ENCODE measurements around the gene FOXK2. TPM values are rescaled to one million over a fixed set of nuclear protein-coding genes. Genes with fewer than 3 reads are reported as not detected.

FOXK2 gene
- total RNA-seq, 1 donor, result 29.3 TPM

DNA sequence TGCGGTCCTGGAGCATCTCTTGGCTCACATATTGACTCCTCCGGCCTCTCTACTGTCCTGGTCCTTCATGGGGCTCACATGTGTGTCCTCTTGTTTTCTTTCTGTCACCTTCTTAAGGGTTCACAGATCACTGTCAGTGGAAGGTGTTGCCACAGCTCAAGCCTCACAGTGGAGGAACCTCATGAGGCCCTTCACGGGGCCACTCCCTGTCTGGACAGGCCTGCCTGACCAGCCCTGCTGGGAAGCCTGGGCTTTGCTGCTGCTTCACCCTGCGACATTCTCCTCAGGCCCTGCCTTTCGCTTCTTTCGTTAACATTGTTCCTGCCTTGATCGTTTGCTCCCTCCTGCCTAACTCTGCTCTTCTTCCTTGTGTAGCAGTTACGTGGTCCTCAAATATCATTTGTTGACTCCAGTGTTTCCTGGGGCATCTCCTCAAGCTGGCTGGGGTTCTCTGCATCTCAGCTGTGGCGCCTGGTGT lies 72.8 kb downstream of the FOXK2 start:
- Histone ChIP-seq H3K27ac (ENCODE audit: low read depth, low read length) (no peak overlapping the region), H3K79me2 (ENCODE audit: insufficient read depth, low read length) (peaks cover 29% of the 10 kb centered on the region), H4K20me1 (ENCODE audit: insufficient read depth, low read length) (peaks cover 13% of the 10 kb centered on the region), H3K9me3 (ENCODE audit: low read depth, low read length) (no peaks in the 10 kb centered on the region), H3K4me3 (ENCODE audit: insufficient read depth, low read length) (no peak overlapping the region), H3K27me3 (ENCODE audit: insufficient read depth, low read length) (no peaks in the 10 kb centered on the region), H3K36me3 (ENCODE audit: insufficient read depth, low read length) (peaks cover 32% of the 10 kb centered on the region), H2AFZ (ENCODE audit: low read length) (no peak overlapping the region), H3K4me1 (ENCODE audit: insufficient read depth, low read length) (peaks cover 8% of the 10 kb centered on the region), H3K4me2 (ENCODE audit: insufficient read depth, low read length) (no peak overlapping the region)
- TF ChIP-seq, protein P1, sequence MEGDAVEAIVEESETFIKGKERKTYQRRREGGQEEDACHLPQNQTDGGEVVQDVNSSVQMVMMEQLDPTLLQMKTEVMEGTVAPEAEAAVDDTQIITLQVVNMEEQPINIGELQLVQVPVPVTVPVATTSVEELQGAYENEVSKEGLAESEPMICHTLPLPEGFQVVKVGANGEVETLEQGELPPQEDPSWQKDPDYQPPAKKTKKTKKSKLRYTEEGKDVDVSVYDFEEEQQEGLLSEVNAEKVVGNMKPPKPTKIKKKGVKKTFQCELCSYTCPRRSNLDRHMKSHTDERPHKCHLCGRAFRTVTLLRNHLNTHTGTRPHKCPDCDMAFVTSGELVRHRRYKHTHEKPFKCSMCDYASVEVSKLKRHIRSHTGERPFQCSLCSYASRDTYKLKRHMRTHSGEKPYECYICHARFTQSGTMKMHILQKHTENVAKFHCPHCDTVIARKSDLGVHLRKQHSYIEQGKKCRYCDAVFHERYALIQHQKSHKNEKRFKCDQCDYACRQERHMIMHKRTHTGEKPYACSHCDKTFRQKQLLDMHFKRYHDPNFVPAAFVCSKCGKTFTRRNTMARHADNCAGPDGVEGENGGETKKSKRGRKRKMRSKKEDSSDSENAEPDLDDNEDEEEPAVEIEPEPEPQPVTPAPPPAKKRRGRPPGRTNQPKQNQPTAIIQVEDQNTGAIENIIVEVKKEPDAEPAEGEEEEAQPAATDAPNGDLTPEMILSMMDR (IDR thresholded peaks at IDR 0.05; ENCODE audit: extremely low read depth, low read depth, low read length), result no peak
- DNase-seq (ENCODE audit: insufficient read length, low spot score, missing footprints), result peak; percentile 54

DNA sequence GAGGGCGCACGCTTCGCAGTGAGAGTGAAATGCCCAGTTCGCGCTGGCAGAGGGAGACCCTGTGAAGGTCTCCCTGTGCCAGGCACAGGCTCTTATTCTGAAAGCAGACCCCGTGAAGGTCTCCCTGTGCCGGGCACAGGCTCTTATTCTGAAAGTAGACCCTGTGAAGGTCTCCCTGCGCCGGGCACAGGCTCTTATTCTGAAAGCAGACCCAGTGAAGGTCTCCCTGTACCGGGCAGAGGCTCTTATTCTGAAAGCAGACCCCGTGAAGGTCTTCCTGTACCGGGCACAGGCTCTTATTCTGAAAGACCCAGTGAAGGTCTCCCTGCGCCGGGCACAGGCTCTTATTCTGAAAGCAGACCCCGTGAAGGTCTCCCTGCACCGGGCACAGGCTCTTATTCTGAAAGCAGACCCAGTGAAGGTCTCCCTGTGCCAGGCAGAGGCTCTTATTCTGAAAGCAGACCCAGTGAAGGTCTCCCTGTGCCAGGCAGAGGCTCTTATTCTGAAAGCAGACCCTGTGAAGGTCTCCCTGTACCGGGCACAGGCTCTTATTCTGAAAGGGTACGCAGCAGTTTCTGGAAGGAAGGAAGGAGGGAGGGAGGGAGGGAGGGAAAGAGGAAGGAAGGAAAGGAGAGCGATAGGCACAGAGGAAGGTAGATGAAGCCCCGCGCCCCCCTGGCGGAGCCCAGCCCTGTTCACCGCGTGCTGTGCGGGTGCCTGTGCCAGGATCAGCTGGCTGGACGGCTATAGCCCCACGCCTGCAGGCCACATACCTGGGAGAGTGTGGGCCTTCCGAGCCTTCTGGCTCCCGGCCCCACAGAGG lies 73.4 kb downstream of the FOXK2 start:
- peak overlapping the region; percentile 81 for H3K4me3 ChIP-seq (ENCODE audit: insufficient read depth, low read length)
- H3K9me3 ChIP-seq (ENCODE audit: low read depth, low read length), result no peaks in the 10 kb centered on the region
- peak overlapping the region; percentile 93 for H3K4me2 ChIP-seq (ENCODE audit: insufficient read depth, low read length)
- DNase-seq (ENCODE audit: insufficient read length, low spot score, missing footprints), result peak; percentile 93
- no peaks in the 10 kb centered on the region for H3K27me3 ChIP-seq (ENCODE audit: insufficient read depth, low read length)
- TF ChIP-seq, protein P1 (IDR thresholded peaks at IDR 0.05; ENCODE audit: extremely low read depth, low read depth, low read length), result no peak
- H3K27ac ChIP-seq (ENCODE audit: low read depth, low read length), result peak overlapping the region; percentile 68
- H3K36me3 ChIP-seq (ENCODE audit: insufficient read depth, low read length), result peaks cover 27% of the 10 kb centered on the region
- H2AFZ ChIP-seq (ENCODE audit: low read length), result peak overlapping the region; percentile 83
- H3K79me2 ChIP-seq (ENCODE audit: insufficient read depth, low read length), result peaks cover 32% of the 10 kb centered on the region
- H3K4me1 ChIP-seq (ENCODE audit: insufficient read depth, low read length), result peaks cover 10% of the 10 kb centered on the region
- H4K20me1 ChIP-seq (ENCODE audit: insufficient read depth, low read length), result peaks cover 13% of the 10 kb centered on the region

DNA sequence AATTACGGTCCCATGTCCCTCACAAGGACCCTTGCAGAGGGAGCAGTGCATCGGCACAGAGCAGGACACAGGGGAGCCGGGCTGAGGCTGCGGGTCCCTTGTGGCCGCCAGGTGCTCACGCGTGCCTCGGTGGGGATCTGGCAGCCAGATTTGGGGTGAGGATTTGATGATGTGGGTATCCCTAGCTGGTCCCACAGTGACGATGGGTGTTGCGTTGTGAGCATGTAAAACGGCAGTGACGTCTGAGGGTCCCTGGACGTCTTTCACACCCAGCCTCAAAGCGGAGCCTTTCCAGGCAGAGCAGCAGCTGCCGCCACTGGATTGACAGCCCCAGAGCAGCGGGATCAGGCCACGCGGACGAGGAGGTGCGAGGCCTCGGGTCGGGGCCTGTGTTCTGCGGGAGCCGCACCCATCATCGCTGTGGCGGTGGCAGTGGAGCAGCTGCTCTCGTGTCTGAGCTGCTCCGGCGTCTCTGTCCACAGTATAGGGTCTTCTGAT lies 74.1 kb downstream of the FOXK2 start:
- peak; percentile 76 for DNase-seq (ENCODE audit: insufficient read length, low spot score, missing footprints)
- Histone ChIP-seq H3K4me2 (ENCODE audit: insufficient read depth, low read length) (peak overlapping the region; percentile 93), H2AFZ (ENCODE audit: low read length) (peak overlapping the region; percentile 83), H3K4me3 (ENCODE audit: insufficient read depth, low read length) (peak overlapping the region; percentile 81), H3K36me3 (ENCODE audit: insufficient read depth, low read length) (peaks cover 25% of the 10 kb centered on the region), H3K79me2 (ENCODE audit: insufficient read depth, low read length) (peaks cover 32% of the 10 kb centered on the region), H3K27me3 (ENCODE audit: insufficient read depth, low read length) (no peaks in the 10 kb centered on the region), H3K9me3 (ENCODE audit: low read depth, low read length) (no peaks in the 10 kb centered on the region), H3K27ac (ENCODE audit: low read depth, low read length) (peak overlapping the region; percentile 68), H3K4me1 (ENCODE audit: insufficient read depth, low read length) (peaks cover 15% of the 10 kb centered on the region), H4K20me1 (ENCODE audit: insufficient read depth, low read length) (peaks cover 13% of the 10 kb centered on the region)
- TF ChIP-seq, protein P1 (IDR thresholded peaks at IDR 0.05; ENCODE audit: extremely low read depth, low read depth, low read length), result no peak

DNA sequence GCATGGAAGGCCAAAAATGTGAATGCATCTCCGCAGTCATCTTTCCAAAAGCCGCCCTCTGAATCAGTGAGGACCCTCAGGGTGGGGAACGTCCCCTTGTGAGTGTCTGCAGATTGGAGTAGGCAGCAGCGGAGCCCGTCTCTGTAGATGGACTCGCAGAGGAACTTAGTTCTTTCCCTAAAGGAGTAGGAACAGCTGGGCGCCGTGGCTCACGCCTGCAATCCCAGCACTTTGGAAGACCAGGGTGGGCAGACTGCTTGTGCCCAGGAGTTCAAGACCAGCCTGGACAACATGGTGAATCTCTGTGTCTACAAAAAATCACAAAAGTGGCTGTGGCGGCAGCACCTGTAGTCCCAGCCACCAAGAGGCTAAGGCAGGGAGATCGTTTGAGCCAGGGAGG lies 75.0 kb downstream of the FOXK2 start:
- Histone ChIP-seq H3K4me2 (ENCODE audit: insufficient read depth, low read length) (no peak overlapping the region), H3K79me2 (ENCODE audit: insufficient read depth, low read length) (peaks cover 37% of the 10 kb centered on the region), H3K4me3 (ENCODE audit: insufficient read depth, low read length) (no peak overlapping the region), H3K4me1 (ENCODE audit: insufficient read depth, low read length) (peaks cover 18% of the 10 kb centered on the region), H2AFZ (ENCODE audit: low read length) (no peak overlapping the region), H3K36me3 (ENCODE audit: insufficient read depth, low read length) (peaks cover 30% of the 10 kb centered on the region), H4K20me1 (ENCODE audit: insufficient read depth, low read length) (peaks cover 13% of the 10 kb centered on the region), H3K9me3 (ENCODE audit: low read depth, low read length) (no peaks in the 10 kb centered on the region), H3K27me3 (ENCODE audit: insufficient read depth, low read length) (no peaks in the 10 kb centered on the region), H3K27ac (ENCODE audit: low read depth, low read length) (no peak overlapping the region)
- TF ChIP-seq, protein P1 (IDR thresholded peaks at IDR 0.05; ENCODE audit: extremely low read depth, low read depth, low read length), result no peak
- DNase-seq (ENCODE audit: insufficient read length, low spot score, missing footprints), result no peak

All from osteoblast (primary cell).